ENCODE measurements around the gene HCN3. TPM values are rescaled to one million over a fixed set of nuclear protein-coding genes. Genes with fewer than 3 reads are reported as not detected.

Gene HCN3
- total and polyA plus RNA-seq, 2 of the 13 experiments (the other 11 are each of a cell fraction or from before 2014, with no cell fraction given), result 2.4 to 10.2 TPM

- TF ChIP-seq KLF6 (CRISPR knock-in tag; IDR thresholded peaks at IDR 0.05) (0 out of 2 replicates have a peak, but pooled peaks have one; percentile 29), MTF2 (CRISPR knock-in tag; IDR thresholded peaks at IDR 0.05; ENCODE audit: borderline replicate concordance) (no peak), ZFP82 (CRISPR knock-in tag; IDR thresholded peaks at IDR 0.05; ENCODE audit: borderline replicate concordance) (peak; percentile 97), ZNF564 (CRISPR knock-in tag; IDR thresholded peaks at IDR 0.05) (peak; percentile 79; the same call in 1 of the 2 replicates), IRX3 (CRISPR knock-in tag; IDR thresholded peaks at IDR 0.05; ENCODE audit: borderline replicate concordance, low read depth) (no peak), NRL (CRISPR knock-in tag; IDR thresholded peaks at IDR 0.05; ENCODE audit: borderline replicate concordance) (peak; percentile 87; the same call in 1 of the 2 replicates), ZNF160 (CRISPR knock-in tag; IDR thresholded peaks at IDR 0.05) (peak; percentile 75; the same call in 1 of the 2 replicates), ZNF777 (CRISPR knock-in tag; IDR thresholded peaks at IDR 0.05) (no peak), ETS1 (CRISPR knock-in tag; IDR thresholded peaks at IDR 0.05) (no peak), KAT7 (CRISPR knock-in tag; IDR thresholded peaks at IDR 0.05; ENCODE audit: borderline replicate concordance) (0 out of 2 replicates have a peak, but pooled peaks have one; percentile 68), ZNF362 (CRISPR knock-in tag; IDR thresholded peaks at IDR 0.05; ENCODE audit: borderline replicate concordance) (peak; percentile 52; the same call in 1 of the 2 replicates), KLF16 (CRISPR knock-in tag; IDR thresholded peaks at IDR 0.05) (peak in 1 of 2 experiments; percentile 63; a peak in 2 of 4 replicates), HOMEZ (CRISPR knock-in tag; IDR thresholded peaks at IDR 0.05; ENCODE audit: low read depth) (peak; percentile 56; the same call in 1 of the 2 replicates), ELF3 (CRISPR knock-in tag; IDR thresholded peaks at IDR 0.05) (peak; percentile 59), ZNF383 (CRISPR knock-in tag; IDR thresholded peaks at IDR 0.05; ENCODE audit: borderline replicate concordance) (no peak), HMG20B (CRISPR knock-in tag; conservative IDR thresholded peaks at IDR 0.05) (peak; percentile 54; the same call in 1 of the 2 replicates), ZNF18 (CRISPR knock-in tag; IDR thresholded peaks at IDR 0.05; ENCODE audit: insufficient replicate concordance) (peak; percentile 83)
- TF ChIP-seq, protein P1, sequence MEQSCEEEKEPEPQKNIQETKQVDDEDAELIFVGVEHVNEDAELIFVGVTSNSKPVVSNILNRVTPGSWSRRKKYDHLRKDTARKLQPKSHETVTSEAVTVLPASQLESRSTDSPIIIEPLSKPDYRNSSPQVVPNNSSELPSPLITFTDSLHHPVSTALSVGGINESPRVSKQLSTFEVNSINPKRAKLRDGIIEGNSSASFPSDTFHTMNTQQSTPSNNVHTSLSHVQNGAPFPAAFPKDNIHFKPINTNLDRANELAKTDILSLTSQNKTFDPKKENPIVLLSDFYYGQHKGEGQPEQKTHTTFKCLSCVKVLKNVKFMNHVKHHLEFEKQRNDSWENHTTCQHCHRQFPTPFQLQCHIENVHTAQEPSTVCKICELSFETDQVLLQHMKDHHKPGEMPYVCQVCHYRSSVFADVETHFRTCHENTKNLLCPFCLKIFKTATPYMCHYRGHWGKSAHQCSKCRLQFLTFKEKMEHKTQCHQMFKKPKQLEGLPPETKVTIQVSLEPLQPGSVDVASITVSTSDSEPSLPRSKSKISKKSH (CRISPR knock-in tag; IDR thresholded peaks at IDR 0.05; ENCODE audit: borderline replicate concordance), result 0 out of 2 replicates have a peak, but pooled peaks have one; percentile 20
- TF ChIP-seq, protein P2, sequence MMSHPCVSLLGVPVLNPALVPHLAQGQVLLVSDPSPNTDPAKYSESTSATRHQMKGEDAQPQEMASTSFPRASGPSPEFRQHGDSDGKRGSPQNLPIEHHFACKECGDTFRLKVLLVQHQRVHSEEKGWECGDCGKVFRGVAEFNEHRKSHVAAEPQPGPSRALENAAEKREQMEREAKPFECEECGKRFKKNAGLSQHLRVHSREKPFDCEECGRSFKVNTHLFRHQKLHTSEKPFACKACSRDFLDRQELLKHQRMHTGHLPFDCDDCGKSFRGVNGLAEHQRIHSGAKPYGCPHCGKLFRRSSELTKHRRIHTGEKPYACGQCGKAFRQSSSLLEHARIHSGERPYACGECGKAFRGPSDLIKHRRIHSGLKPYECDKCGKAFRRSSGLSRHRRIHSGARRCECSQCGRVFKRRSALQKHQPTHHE (CRISPR knock-in tag; IDR thresholded peaks at IDR 0.05; ENCODE audit: borderline replicate concordance), result peak; percentile 51; the same call in 1 of the 2 replicates
These were observed 23.5 kb downstream of the HCN3 start (continued) for GRCh38 chr1:155300553-155301329.
